Osteocyte (in vitro differentiated cells): ENCODE data around the gene PAPOLB. TPM values are rescaled to one million over a fixed set of nuclear protein-coding genes. Genes with fewer than 3 reads are reported as not detected.

Experiments used
- DNase-seq: peaks from one replicate; pipeline ENCODE4 v3.0.0; 2021; ENCODE audit warnings: mixed read lengths; ENCODE audit not compliant: unreplicated experiment; ENCODE audit errors: extremely low spot score
- H3K27ac Mint-ChIP-seq: one replicate; pipeline ENCODE4 v1.8.0; 2021; ENCODE audit warnings: mild to moderate bottlenecking, mixed read lengths; ENCODE audit not compliant: unreplicated experiment
- H3K27me3 Mint-ChIP-seq: one replicate; pipeline ENCODE4 v1.8.0; 2021; ENCODE audit warnings: mixed read lengths; ENCODE audit not compliant: unreplicated experiment
- H3K36me3 Mint-ChIP-seq: one replicate; pipeline ENCODE4 v1.8.0; 2021; ENCODE audit warnings: mixed read lengths; ENCODE audit not compliant: unreplicated experiment
- H3K4me1 Mint-ChIP-seq: one replicate; pipeline ENCODE4 v1.8.0; 2021; ENCODE audit warnings: mixed read lengths; ENCODE audit not compliant: unreplicated experiment
- H3K4me3 Mint-ChIP-seq: one replicate; pipeline ENCODE4 v1.8.0; 2021; ENCODE audit warnings: mild to moderate bottlenecking, moderate library complexity, mixed read lengths; ENCODE audit not compliant: unreplicated experiment
- H3K9me3 Mint-ChIP-seq: one replicate; pipeline ENCODE4 v1.8.0; 2021; ENCODE audit warnings: mixed read lengths; ENCODE audit not compliant: unreplicated experiment
- CTCF ChIP-seq: fragments of 200-600 bp; sonication (generic); IDR thresholded peaks from 2 replicates; pipeline ENCODE4 v1.5.0; 2021; ENCODE audit warnings: antibody characterized with exemption, mild to moderate bottlenecking, moderate library complexity
- total RNA-seq: library from RNA; stranded (reverse); gene quantifications from 2 replicates; pipeline ENCODE4 v1.2.1, GENCODE V29; 2021

The PAPOLB gene
- total RNA-seq, 1 donor from 2014 or later = 0.13 TPM

- H3K4me1 Mint-ChIP-seq = peaks cover 12% of the 10 kb centered on the region
- no peak overlapping the region for H3K4me3 Mint-ChIP-seq
- no peak overlapping the region for H3K27ac Mint-ChIP-seq
- no peaks in the 10 kb centered on the region for H3K9me3 Mint-ChIP-seq
- no peak for DNase-seq
- TF ChIP-seq CTCF = no peak
- H3K36me3 Mint-ChIP-seq = peaks cover 2% of the 10 kb centered on the region
- no peaks in the 10 kb centered on the region for H3K27me3 Mint-ChIP-seq
Measured at GRCh38 chr7:4832711-4833110, 29.1 kb downstream of the PAPOLB start.

- Mint-ChIP-seq H3K36me3 (peaks cover 2% of the 10 kb centered on the region), H3K9me3 (no peaks in the 10 kb centered on the region), H3K27ac (no peak overlapping the region), H3K27me3 (no peaks in the 10 kb centered on the region), H3K4me3 (no peak overlapping the region), H3K4me1 (peaks cover 9% of the 10 kb centered on the region)
- TF ChIP-seq CTCF = no peak
- no peak for DNase-seq
Measured at GRCh38 chr7:4831723-4832495, 29.9 kb downstream of the PAPOLB start.

- Mint-ChIP-seq H3K4me3 (no peak overlapping the region), H3K4me1 (peaks cover 9% of the 10 kb centered on the region), H3K27ac (no peak overlapping the region), H3K9me3 (no peaks in the 10 kb centered on the region), H3K27me3 (no peaks in the 10 kb centered on the region), H3K36me3 (peaks cover 2% of the 10 kb centered on the region)
- DNase-seq = no peak
- TF ChIP-seq CTCF = peak; percentile 67
Measured at GRCh38 chr7:4830176-4830575, 31.7 kb downstream of the PAPOLB start.

- no peak for DNase-seq
- Mint-ChIP-seq H3K36me3 (peaks cover 2% of the 10 kb centered on the region), H3K27ac (no peak overlapping the region), H3K9me3 (no peaks in the 10 kb centered on the region), H3K27me3 (no peaks in the 10 kb centered on the region), H3K4me3 (no peak overlapping the region), H3K4me1 (peaks cover 9% of the 10 kb centered on the region)
- no peak for TF ChIP-seq CTCF
Measured at GRCh38 chr7:4828720-4829383, 33.0 kb downstream of the PAPOLB start.

- Mint-ChIP-seq H3K36me3 (peaks cover 2% of the 10 kb centered on the region), H3K4me3 (no peak overlapping the region), H3K27me3 (no peaks in the 10 kb centered on the region), H3K27ac (no peak overlapping the region), H3K4me1 (no peaks in the 10 kb centered on the region), H3K9me3 (no peaks in the 10 kb centered on the region)
- no peak for TF ChIP-seq CTCF
- no peak for DNase-seq
Measured at GRCh38 chr7:4825081-4825480, 36.7 kb downstream of the PAPOLB start.
